Left lung (tissue), 10 donors: Measurements from ENCODE around the gene ENAH. TPM values are rescaled to one million over a fixed set of nuclear protein-coding genes. Genes with fewer than 3 reads are reported as not detected.

Experiments used
- ATAC-seq: fragments of 200-7000 bp; cut with Tn5 transposase; one replicate; pipeline ENCODE4 v1.9.1; 2020; ENCODE audit warnings: moderate library complexity
- DNase-seq, 4 donors: peaks; one replicate each; pipeline ENCODE4 v3.0.0-alpha.2; 2013 to 2020
- H3K27ac ChIP-seq, 2 donors: fragments of 200-600 bp; sonication (generic) in 1 of 2; one replicate each; pipeline versions ENCODE4 v1.5.0 to v1.8.0; 2020 to 2021
- H3K27me3 ChIP-seq, 2 donors: fragments of 200-600 bp; sonication (generic) in 1 of 2; one replicate each; pipeline versions ENCODE4 v1.5.0 to v1.8.0; 2020 to 2021
- H3K36me3 ChIP-seq, 2 donors: fragments of 200-600 bp; sonication (generic) in 1 of 2; one replicate each; pipeline versions ENCODE4 v1.5.0 to v1.8.0; 2020 to 2021
- H3K4me1 ChIP-seq, 2 donors: fragments of 200-600 bp; one replicate each; pipeline ENCODE4 v1.8.0; 2021
- H3K4me3 ChIP-seq, 2 donors: fragments of 200-600 bp; sonication (generic) in 1 of 2; one replicate each; pipeline versions ENCODE4 v1.5.0 to v1.8.0; 2020 to 2021; ENCODE audit warnings: mild to moderate bottlenecking in 1 of 2
- H3K9me3 ChIP-seq, 2 donors: fragments of 200-600 bp; sonication (generic) in 1 of 2; one replicate each; pipeline versions ENCODE4 v1.5.0 to v1.8.0; 2020 to 2021
- CTCF ChIP-seq, 2 donors: fragments of 200-600 bp; sonication (generic) in 1 of 2; IDR thresholded peaks; one replicate each; pipeline versions ENCODE4 v1.5.0 to v1.8.0; 2021; ENCODE audit warnings: antibody characterized with exemption in 2 of 2
- intact Hi-C, 2 donors: fragments of 100-400 bp; cut with DNase I; formaldehyde crosslinking; loops; one replicate each; pipeline versions ENCODE4 v1.11.2 to v1.14.2; 2022
- polyA plus RNA-seq, 6 donors: library from polyadenylated mRNA; unstranded; fragments of 120-200 nt; gene quantifications; one replicate each; pipeline ENCODE4 v1.2.1, GENCODE V29; 2013; ENCODE audit not compliant: insufficient read length in 6 of 6
- total RNA-seq, 2 donors: library from RNA; stranded (reverse); fragmentation: NEBNext Ultra II Directional; extraction: Animal tissue kit (Norgen Biotek cat#: 25700); gene quantifications; one replicate each; pipeline ENCODE4 v1.2.1, GENCODE V29; 2021
- donor health status: DM: no; HTN: yes; CAD: no.
- donor health status: DM: no; HTN: no; CAD: no.

ENAH gene
- total and polyA plus RNA-seq, 8 donors = 106 to 255 (median 237) TPM

- DNase-seq = no peak
- Histone ChIP-seq H3K27me3 (no peaks in the 10 kb centered on the region), H3K27ac (no peak overlapping the region), H3K36me3 (no peaks in the 10 kb centered on the region), H3K4me3 (no peak overlapping the region), H3K4me1 (no peaks in the 10 kb centered on the region), H3K9me3 (no peaks in the 10 kb centered on the region)
- no peak for TF ChIP-seq CTCF (IDR thresholded peaks at IDR 0.05)
- ATAC-seq = no peak
- intact Hi-C loops = no loop called here
Observed at GRCh38 chr1:225685476-225686176, 32.7 kb upstream of the ENAH start.

GRCh38 chr1:225684741-225685140 lies 31.8 kb upstream of the ENAH start:
- ATAC-seq = no peak
- TF ChIP-seq CTCF (IDR thresholded peaks at IDR 0.05) = no peak

GRCh38 chr1:225681231-225681630 lies 28.3 kb upstream of the ENAH start:
- Histone ChIP-seq H3K27me3 (peaks cover 0 to 18% of the 10 kb centered on the region in 2 donors), H3K36me3 (no peaks in the 10 kb centered on the region), H3K4me3 (no peak overlapping the region), H3K4me1 (peaks cover 0 to 8% of the 10 kb centered on the region in 2 donors), H3K27ac (no peak overlapping the region), H3K9me3 (no peaks in the 10 kb centered on the region)
- TF ChIP-seq CTCF (IDR thresholded peaks at IDR 0.05) = no peak
- no peak for ATAC-seq
- no peak for DNase-seq
- intact Hi-C loops = no loop called here

More at GRCh38 chr1:225684741-225685140, 31.8 kb upstream of the ENAH start:
- H3K27me3 ChIP-seq = no peaks in the 10 kb centered on the region
- DNase-seq = no peak
- no peaks in the 10 kb centered on the region for H3K36me3 ChIP-seq
- no peaks in the 10 kb centered on the region for H3K9me3 ChIP-seq
- H3K27ac ChIP-seq = no peak overlapping the region
- H3K4me3 ChIP-seq = no peak overlapping the region
- intact Hi-C loops = no loop called here
- H3K4me1 ChIP-seq = no peaks in the 10 kb centered on the region

- no peak for TF ChIP-seq CTCF (IDR thresholded peaks at IDR 0.05)
- intact Hi-C loops = no loop called here
Observed at GRCh38 chr1:225678545-225678944, 25.6 kb upstream of the ENAH start.

GRCh38 chr1:225677350-225678124 lies 24.6 kb upstream of the ENAH start:
- Histone ChIP-seq H3K9me3 (no peaks in the 10 kb centered on the region), H3K4me1 (peaks cover 0 to 8% of the 10 kb centered on the region in 2 donors), H3K36me3 (no peaks in the 10 kb centered on the region), H3K27ac (no peak overlapping the region), H3K27me3 (peaks cover 0 to 18% of the 10 kb centered on the region in 2 donors), H3K4me3 (no peak overlapping the region)
- intact Hi-C loops = no loop called here
- peak; percentile 27 for ATAC-seq
- no peak for DNase-seq
- TF ChIP-seq CTCF (IDR thresholded peaks at IDR 0.05) = no peak

More at GRCh38 chr1:225678545-225678944, 25.6 kb upstream of the ENAH start:
- H3K9me3 ChIP-seq = no peaks in the 10 kb centered on the region
- H3K27ac ChIP-seq = no peak overlapping the region
- DNase-seq = no peak
- no peak for ATAC-seq
- no peak overlapping the region for H3K4me3 ChIP-seq
- H3K36me3 ChIP-seq = no peaks in the 10 kb centered on the region
- H3K4me1 ChIP-seq = peaks cover 0 to 8% of the 10 kb centered on the region in 2 donors
- H3K27me3 ChIP-seq = peaks cover 0 to 18% of the 10 kb centered on the region in 2 donors
